IMR-90 (cell line): ENCODE measurements around the gene ENKUR. TPM values are rescaled to one million over a fixed set of nuclear protein-coding genes. Genes with fewer than 3 reads are reported as not detected.
A peak's percentile ranks its signal among the peaks of the same experiment; 100 is the strongest.

Experiments
- ATAC-seq: fragments of 200-7000 bp; cut with Tn5 transposase; 2 replicates; pipeline ENCODE4 v1.9.1; 2020; ENCODE audit warnings: low read depth, mild to moderate bottlenecking, moderate library complexity
- BruUV-seq: library from RNA; stranded (reverse); fragments of 400-500 nt; replicated peaks from 2 replicates; lab custom pipeline; 2021; lab: Mats Ljungman, UMichigan
- CTCF ChIA-PET: fragments of 300-600 bp; formaldehyde crosslinking; extraction: SDS; loops from one replicate; lab custom pipeline; 2021; ENCODE audit warnings: antibody characterized with exemption; lab: Yijun Ruan, JAX
- POLR2A ChIA-PET: fragments of 300-600 bp; sonication (Branson Sonifier 250); formaldehyde crosslinking; loops from one replicate; lab custom pipeline; 2022; ENCODE audit warnings: antibody characterized with exemption; ENCODE audit not compliant: unreplicated experiment; lab: Charles Lee
- DNase-seq: peaks from one replicate; pipeline ENCODE4 v3.0.0; 2013
- H2AFZ ChIP-seq: replicated peaks from 2 replicates; pipeline ENCODE3; 2013; ENCODE audit warnings: low read length, mild to moderate bottlenecking; ENCODE audit not compliant: poor library complexity
- H2AK5ac ChIP-seq: 2 replicates; pipeline ENCODE4 v1.6.1; 2013; ENCODE audit warnings: low read depth, low read length, inconsistent platforms
- H2AK9ac ChIP-seq: replicated peaks from 2 replicates; pipeline ENCODE3; 2013; ENCODE audit warnings: mild to moderate bottlenecking, low read depth, low read length, moderate library complexity; ENCODE audit not compliant: poor library complexity
- H2BK120ac ChIP-seq: 2 replicates; pipeline ENCODE4 v1.6.1; 2013; ENCODE audit warnings: low read depth, low read length, inconsistent platforms
- H2BK15ac ChIP-seq: 3 replicates; pipeline ENCODE4 v1.6.1; 2013; ENCODE audit warnings: low read depth, low read length, inconsistent platforms
- H2BK20ac ChIP-seq: 2 replicates; pipeline ENCODE4 v1.6.1; 2013; ENCODE audit warnings: low read depth, mild to moderate bottlenecking, inconsistent platforms, low read length, moderate library complexity
- H2BK5ac ChIP-seq: 2 replicates; pipeline ENCODE4 v1.6.1; 2013; ENCODE audit warnings: mild to moderate bottlenecking, low read depth, low read length, inconsistent platforms; ENCODE audit not compliant: poor library complexity, severe bottlenecking
- H3K14ac ChIP-seq: replicated peaks from 2 replicates; pipeline ENCODE4 v1.6.1; 2013; ENCODE audit warnings: low read depth, low read length, inconsistent platforms
- H3K18ac ChIP-seq: 2 replicates; pipeline ENCODE4 v1.6.1; 2013; ENCODE audit warnings: low read depth, low read length, control low read depth
- H3K23ac ChIP-seq: 2 replicates; pipeline ENCODE4 v1.6.1; 2013; ENCODE audit warnings: low read depth, low read length, inconsistent platforms
- H3K27ac ChIP-seq: 2 replicates; pipeline ENCODE4 v1.5.1; 2013; ENCODE audit warnings: mild to moderate bottlenecking, control low read depth, low read length; ENCODE audit not compliant: insufficient read depth
- H3K27me3 ChIP-seq: 2 replicates; pipeline ENCODE4 v1.6.1; 2013; ENCODE audit warnings: low read length; ENCODE audit not compliant: control insufficient read depth, insufficient read depth
- H3K36me3 ChIP-seq: 2 replicates; pipeline ENCODE4 v1.6.1; 2013; ENCODE audit warnings: low read length, mixed read lengths; ENCODE audit not compliant: control insufficient read depth, insufficient read depth
- H3K4ac ChIP-seq: 2 replicates; pipeline ENCODE4 v1.6.1; 2013; ENCODE audit warnings: low read depth, low read length, inconsistent platforms
- H3K4me1 ChIP-seq: 2 replicates; pipeline ENCODE4 v1.6.1; 2013; ENCODE audit warnings: low read length, mixed read lengths; ENCODE audit not compliant: control insufficient read depth, insufficient read depth
- H3K4me2 ChIP-seq: 2 replicates; pipeline ENCODE4 v1.6.1; 2013; ENCODE audit warnings: low read depth, mild to moderate bottlenecking, control low read depth, low read length, moderate library complexity
- H3K4me3 ChIP-seq: 2 replicates; pipeline ENCODE4 v1.5.1; 2013; ENCODE audit warnings: low read depth, mild to moderate bottlenecking, control low read depth, low read length, moderate library complexity; ENCODE audit not compliant: insufficient read depth
- H3K56ac ChIP-seq: 2 replicates; pipeline ENCODE4 v1.6.1; 2013; ENCODE audit warnings: low read length, inconsistent platforms; ENCODE audit not compliant: insufficient read depth; ENCODE audit errors: extremely low read depth
- H3K79me1 ChIP-seq, 2 experiments: 2 replicates each; pipeline ENCODE4 v1.6.1; 2013; ENCODE audit warnings: low read length in 2 of 2, inconsistent platforms in 1 of 2, low read depth in 1 of 2
- H3K9ac ChIP-seq: 2 replicates; pipeline ENCODE4 v1.6.1; 2013; ENCODE audit warnings: low read depth, low read length, control low read depth
- H3K9me1 ChIP-seq: 2 replicates; pipeline ENCODE4 v1.6.1; 2013; ENCODE audit warnings: low read length, inconsistent platforms; ENCODE audit not compliant: insufficient read depth
- H3K9me3 ChIP-seq: 2 replicates; pipeline ENCODE4 v1.6.1; 2013; ENCODE audit warnings: low read length; ENCODE audit not compliant: control insufficient read depth, insufficient read depth
- H4K20me1 ChIP-seq: 2 replicates; pipeline ENCODE4 v1.6.1; 2013; ENCODE audit warnings: low read length, inconsistent platforms; ENCODE audit not compliant: insufficient read depth
- H4K5ac ChIP-seq: 2 replicates; pipeline ENCODE4 v1.6.1; 2013; ENCODE audit warnings: mild to moderate bottlenecking, low read depth, low read length, control low read depth
- H4K8ac ChIP-seq, 2 experiments: 2 replicates each; pipeline ENCODE4 v1.6.1; 2013; ENCODE audit warnings: low read depth in 2 of 2, low read length in 2 of 2, control low read depth in 1 of 2, inconsistent platforms in 1 of 2
- H4K91ac ChIP-seq: 2 replicates; pipeline ENCODE4 v1.6.1; 2013; ENCODE audit warnings: low read depth, low read length, inconsistent platforms; ENCODE audit not compliant: insufficient read depth
- CEBPB ChIP-seq: IDR thresholded peaks from 2 replicates; pipeline ENCODE4 v1.6.1; 2012; ENCODE audit warnings: low read depth, low read length, improper control_type of control experiment
- MAZ ChIP-seq: IDR thresholded peaks from 2 replicates; pipeline ENCODE4 v1.6.1; 2012; ENCODE audit warnings: low read depth, mild to moderate bottlenecking, low read length, improper control_type of control experiment, moderate library complexity, borderline replicate concordance
- WGBS, 2 experiments: methylation state at CpG; one replicate each; pipeline versions ENCODE4 v1.1.5 to v1.1.7; 2013; ENCODE audit warnings: missing lambda C conversion rate in 2 of 2; ENCODE audit not compliant: insufficient read length in 1 of 2; ENCODE audit errors: extremely low coverage in 2 of 2; 5-methylcytosine and 5-hydroxymethylcytosine counted together
- dilution Hi-C: fragments of 300-500 bp; cut with HindIII; formaldehyde crosslinking; loops from one replicate; pipeline ENCODE4 v1.14.3; 2018; ENCODE audit warnings: low sequenced_read_pairs; ENCODE audit not compliant: unreplicated experiment
- in situ Hi-C: fragments of 300-500 bp; cut with MboI; formaldehyde crosslinking; loops from 3 replicates; pipeline ENCODE4 v1.14.3; 2019; ENCODE audit warnings: low sequenced_read_pairs, inconsistent platforms, mixed read lengths
- intact Hi-C: fragments of 100-400 bp; cut with micrococcal nuclease; formaldehyde crosslinking; loops from 2 replicates; pipeline ENCODE4 v1.10.0; 2022
- polyA plus RNA-seq, 3 experiments: library from polyadenylated mRNA; depleted of rRNA; stranded (reverse); fragments of >200 nt; gene quantifications; 2 replicates each; pipeline ENCODE4 v1.2.3, GENCODE V29; 2012; ENCODE audit warnings: low replicate concordance in 1 of 3
- total RNA-seq: library from RNA; depleted of rRNA; stranded (reverse); fragments of >200 nt; gene quantifications from 2 replicates; pipeline ENCODE4 v1.2.3, GENCODE V29; 2012

ENKUR gene
- total and polyA plus RNA-seq, 2 of the 4 experiments (the other 2 are of a cell fraction) = not detected

- no peaks in the 10 kb centered on the region for H3K79me1 ChIP-seq
- BruUV-seq = no TSS peak
- no peaks in the 10 kb centered on the region for H3K9me1 ChIP-seq
- no peaks in the 10 kb centered on the region for H4K20me1 ChIP-seq
- H3K27me3 ChIP-seq = no peaks in the 10 kb centered on the region
- H3K9me3 ChIP-seq = no peaks in the 10 kb centered on the region
- no peak overlapping the region for H3K9ac ChIP-seq
- no peak overlapping the region for H3K4ac ChIP-seq
- intact Hi-C loops = no loop called here
- H3K23ac ChIP-seq = no peak overlapping the region
- no peak overlapping the region for H4K8ac ChIP-seq
- H3K4me2 ChIP-seq = no peak overlapping the region
- no peak overlapping the region for H3K18ac ChIP-seq
- H3K27ac ChIP-seq = no peak overlapping the region
- no peak overlapping the region for H3K56ac ChIP-seq
- dilution Hi-C loops = no loop called here
- WGBS, 2 experiments = no CpG with 5 or more reads among the region's 1 CpG
- TF ChIP-seq CEBPB (0 out of 2 replicates have a peak, but pooled peaks have one; percentile 10), MAZ (no peak)
- in situ Hi-C loops = no loop called here
- POLR2A ChIA-PET = no interaction called here
- H4K91ac ChIP-seq = no peak overlapping the region
- no peak overlapping the region for H4K5ac ChIP-seq
- no peaks in the 10 kb centered on the region for H3K36me3 ChIP-seq
- H2AK9ac ChIP-seq = no peak overlapping the region
- no peak overlapping the region for H3K14ac ChIP-seq
- H2BK5ac ChIP-seq = no peak overlapping the region
- no peak overlapping the region for H2BK20ac ChIP-seq
- DNase-seq (peak; percentile 10), ATAC-seq (no peak)
- H2AFZ ChIP-seq = no peak overlapping the region
- no peak overlapping the region for H2BK120ac ChIP-seq
- H2AK5ac ChIP-seq = no peak overlapping the region
- H2BK15ac ChIP-seq = no peak overlapping the region
- no peaks in the 10 kb centered on the region for H3K4me1 ChIP-seq
- H3K4me3 ChIP-seq = no peak overlapping the region
- CTCF ChIA-PET = interaction anchor here (1.0 kb wide), 1 partner anchor 44 kb away, joined by 3 read pairs; no protein-coding TSS in a partner anchor
These were observed 10.5 kb upstream of the ENKUR start for GRCh38 chr10:25026463-25026862.
